ENCODE results near the gene CEP85L. TPM values are rescaled to one million over a fixed set of nuclear protein-coding genes. Genes with fewer than 3 reads are reported as not detected.

The CEP85L gene
- total RNA-seq, 1 donor from 2014 or later: 3.3 TPM

GRCh38 chr6:118650582-118651281 lies 659 bp downstream of the CEP85L start:
- no peak for DNase-seq (ENCODE audit: low read depth)
- H3K4me3 ChIP-seq (ENCODE audit: low read depth, low read length): peak overlapping the region; percentile 90
- no peak for TF ChIP-seq CTCF (conservative IDR thresholded peaks at IDR 0.05; ENCODE audit: low read depth, low read length)

- no peak for DNase-seq (ENCODE audit: low read depth)
- H3K4me3 ChIP-seq (ENCODE audit: low read depth, low read length): peak overlapping the region; percentile 90
- TF ChIP-seq CTCF (conservative IDR thresholded peaks at IDR 0.05; ENCODE audit: low read depth, low read length): no peak
These were observed 1.3 kb downstream of the CEP85L start for GRCh38 chr6:118649918-118650581.

- TF ChIP-seq CTCF (conservative IDR thresholded peaks at IDR 0.05; ENCODE audit: low read depth, low read length): no peak
- DNase-seq (ENCODE audit: low read depth): no peak
- H3K4me3 ChIP-seq (ENCODE audit: low read depth, low read length): peak overlapping the region; percentile 90
These were observed 2.4 kb downstream of the CEP85L start for GRCh38 chr6:118648866-118649554.

GRCh38 chr6:118646977-118647376 lies 4.4 kb downstream of the CEP85L start:
- no peak for DNase-seq (ENCODE audit: low read depth)
- no peak for TF ChIP-seq CTCF (conservative IDR thresholded peaks at IDR 0.05; ENCODE audit: low read depth, low read length)
- H3K4me3 ChIP-seq (ENCODE audit: low read depth, low read length): no peak overlapping the region

- no peak for DNase-seq (ENCODE audit: low read depth)
- no peak overlapping the region for H3K4me3 ChIP-seq (ENCODE audit: low read depth, low read length)
- TF ChIP-seq CTCF (conservative IDR thresholded peaks at IDR 0.05; ENCODE audit: low read depth, low read length): no peak
These were observed 6.0 kb downstream of the CEP85L start for GRCh38 chr6:118645395-118645794.

- DNase-seq (ENCODE audit: low read depth): peak; percentile 32
- no peak for TF ChIP-seq CTCF (conservative IDR thresholded peaks at IDR 0.05; ENCODE audit: low read depth, low read length)
These were observed 7.4 kb downstream of the CEP85L start for GRCh38 chr6:118644007-118644406.

More at GRCh38 chr6:118644007-118644406, 7.4 kb downstream of the CEP85L start:
- no peak overlapping the region for H3K4me3 ChIP-seq (ENCODE audit: low read depth, low read length)

Data from epithelial cell of proximal tubule (primary cell).